OCI-LY7 (cell line): ENCODE measurements around the gene ANKH.

Experiments
- CTCF ChIP-seq: fragments of 200-600 bp; sonication (generic); conservative IDR thresholded peaks from 2 replicates; pipeline ENCODE4 v1.5.1; 2014; ENCODE audit warnings: mild to moderate bottlenecking, antibody characterized with exemption, low read length, moderate library complexity, mixed read lengths
- EZH2phosphoT487 ChIP-seq: fragments of 200-600 bp; sonication (generic); IDR thresholded peaks from 2 replicates; pipeline ENCODE4 v1.6.1; 2018; ENCODE audit warnings: low read depth, borderline replicate concordance, mild to moderate bottlenecking, mixed run types, antibody characterized with exemption, low read length, moderate library complexity, mixed read lengths

- no peak for TF ChIP-seq CTCF
- no peak for TF ChIP-seq EZH2phosphoT487
Observed at GRCh38 chr5:14655146-14655741, 216.3 kb downstream of the ANKH start.
